RPMI8226 (cell line): Measurements from ENCODE around the gene MYL5.

Experiments
- DNase-seq: peaks from one replicate; pipeline ENCODE4 v3.0.0-alpha.2; 2015

MYL5 gene

DNA sequence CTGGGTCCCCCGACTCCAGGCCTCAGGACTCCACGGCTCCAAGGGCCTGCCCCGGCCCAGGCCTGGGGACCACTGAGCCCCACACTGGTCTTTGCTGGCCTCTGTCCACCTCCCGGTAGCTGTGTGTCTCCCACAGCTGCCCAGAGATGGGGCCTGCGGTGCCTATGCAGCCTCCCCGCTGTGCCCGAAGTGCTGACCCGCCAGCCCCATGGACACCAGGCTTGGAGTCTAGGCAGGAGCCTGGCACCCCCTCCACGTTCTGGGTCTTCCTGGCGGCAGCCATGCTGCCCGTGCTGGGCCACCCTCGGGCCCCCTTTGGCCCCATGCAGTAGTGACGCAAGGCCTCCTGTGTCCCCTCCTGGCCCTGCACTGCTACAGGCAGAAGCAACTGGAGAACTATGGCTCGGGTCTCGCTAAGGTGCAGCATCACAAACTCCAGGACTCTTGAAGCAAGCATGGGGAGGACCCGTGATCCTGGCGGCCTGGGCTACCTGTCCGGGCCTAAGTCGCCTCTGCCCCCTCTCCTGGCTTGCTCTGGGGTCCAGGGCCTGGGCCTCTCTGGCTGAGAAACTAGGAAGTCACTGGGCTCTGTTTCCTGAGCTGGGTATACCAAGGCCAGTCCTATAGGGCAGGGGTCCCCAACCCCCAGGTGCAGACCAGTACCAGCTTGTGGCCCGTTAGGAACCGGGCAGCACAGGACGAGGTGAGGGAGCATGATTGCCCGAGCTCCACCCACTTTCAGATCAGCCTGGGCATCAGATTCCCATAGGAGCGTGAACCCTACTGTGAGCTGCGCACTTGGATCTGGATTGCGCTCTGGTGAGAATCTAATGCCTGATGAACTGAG, 917 bp downstream of the MYL5 start:
- peak; percentile 11 for DNase-seq

DNA sequence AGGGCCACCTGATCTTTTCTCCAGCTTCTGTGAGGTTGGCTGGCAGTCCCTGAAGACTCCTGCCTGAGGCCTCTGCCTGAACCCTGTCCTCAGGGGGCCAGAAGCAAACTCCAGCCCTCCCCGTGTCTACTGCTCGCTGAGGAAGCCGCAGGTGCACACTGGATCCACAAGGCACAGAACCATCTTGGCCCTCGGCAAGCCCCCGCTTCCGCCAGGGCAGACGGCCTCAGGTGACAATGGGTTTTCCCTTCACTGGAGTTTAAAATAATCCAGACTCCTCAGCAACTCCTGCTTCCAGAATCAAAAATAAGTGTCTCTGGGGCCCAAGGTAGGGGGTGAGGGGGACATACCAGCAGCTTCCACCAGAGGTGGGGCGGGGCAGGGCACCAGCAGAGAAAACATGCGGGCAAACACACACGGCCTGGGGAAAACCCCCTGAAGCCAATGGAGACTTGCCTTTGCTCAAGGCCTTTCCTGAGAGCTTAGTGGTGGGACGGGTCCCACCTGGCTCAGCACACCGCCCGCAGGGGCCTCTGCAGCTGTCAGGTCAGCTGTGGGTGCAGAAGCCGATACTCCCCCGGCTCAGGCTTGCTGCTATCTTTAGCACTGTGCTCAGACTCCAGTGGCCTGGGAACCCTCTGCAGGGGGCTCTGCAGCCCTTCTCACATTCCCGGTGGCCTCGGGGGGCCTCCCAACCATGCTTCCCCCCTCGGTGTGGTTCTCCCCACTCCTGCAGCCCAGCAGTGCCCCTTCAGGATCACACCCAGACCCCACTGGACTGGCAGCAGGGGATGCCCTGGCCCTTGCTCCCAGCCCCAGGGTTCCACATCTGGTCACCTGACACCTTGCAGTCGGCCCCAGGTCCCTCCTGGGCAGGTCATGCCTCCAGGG, 1.9 kb downstream of the MYL5 start:
- DNase-seq: no peak

DNA sequence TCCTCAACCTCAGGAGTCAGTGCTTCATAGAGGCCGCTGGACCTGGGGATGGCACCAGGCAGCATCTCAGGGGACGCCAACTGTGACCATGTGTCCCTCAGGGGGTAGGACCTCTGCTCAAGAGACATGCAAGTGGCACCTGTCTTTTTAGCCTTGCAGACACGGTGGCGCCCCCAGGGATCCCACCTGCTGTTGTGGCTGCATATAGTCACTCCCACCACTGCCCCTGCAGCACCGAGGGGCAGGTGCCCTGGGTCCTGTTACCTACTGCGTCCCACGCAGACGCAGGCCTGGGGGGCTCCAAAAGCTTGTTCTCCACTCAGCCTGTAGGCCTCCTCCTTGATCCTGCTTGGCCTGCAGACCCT, 2.5 kb downstream of the MYL5 start:
- no peak for DNase-seq

DNA sequence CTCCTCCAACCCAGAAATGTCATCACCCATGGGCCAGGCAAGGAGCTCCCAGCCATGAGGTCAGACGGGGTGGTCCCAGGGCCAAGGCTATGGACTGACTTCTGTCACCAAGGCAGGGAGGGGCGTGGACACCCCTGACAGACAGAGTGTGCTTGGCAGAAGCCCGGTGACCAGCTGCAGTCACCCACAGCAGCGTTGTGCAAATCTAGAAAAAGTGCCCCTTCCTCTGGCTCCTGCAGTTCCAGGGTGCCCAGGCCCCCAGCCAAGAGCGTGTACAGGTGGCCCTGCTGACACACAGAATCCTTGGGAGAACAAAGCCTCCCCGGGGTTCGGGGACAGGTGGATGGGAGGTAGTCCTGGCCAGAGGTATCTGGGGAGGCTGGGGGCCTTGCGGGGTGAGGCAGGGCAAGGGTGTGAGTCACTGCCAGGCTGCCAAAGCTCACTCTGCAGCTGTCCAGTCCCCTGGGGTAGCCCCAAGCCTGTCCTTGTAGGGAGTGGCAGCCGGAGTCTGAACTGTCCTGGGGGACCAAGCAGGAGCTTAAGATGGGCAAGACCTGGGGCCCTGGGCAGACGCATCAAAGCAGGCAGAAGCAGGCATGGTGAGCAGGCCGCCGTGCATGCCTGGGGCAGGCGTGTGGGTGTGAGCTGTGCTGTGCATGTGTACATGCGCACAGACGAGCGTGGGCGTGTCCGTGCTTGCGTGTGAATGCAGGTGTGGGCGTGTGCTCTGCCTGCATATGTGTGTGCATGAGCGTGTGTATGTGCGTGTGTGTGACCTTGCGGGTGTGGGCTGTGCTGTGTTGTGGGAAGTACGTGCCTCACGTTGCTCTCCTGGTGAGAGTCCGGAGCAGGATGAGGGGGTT, 3.3 kb downstream of the MYL5 start:
- DNase-seq: peak; percentile 25

DNA sequence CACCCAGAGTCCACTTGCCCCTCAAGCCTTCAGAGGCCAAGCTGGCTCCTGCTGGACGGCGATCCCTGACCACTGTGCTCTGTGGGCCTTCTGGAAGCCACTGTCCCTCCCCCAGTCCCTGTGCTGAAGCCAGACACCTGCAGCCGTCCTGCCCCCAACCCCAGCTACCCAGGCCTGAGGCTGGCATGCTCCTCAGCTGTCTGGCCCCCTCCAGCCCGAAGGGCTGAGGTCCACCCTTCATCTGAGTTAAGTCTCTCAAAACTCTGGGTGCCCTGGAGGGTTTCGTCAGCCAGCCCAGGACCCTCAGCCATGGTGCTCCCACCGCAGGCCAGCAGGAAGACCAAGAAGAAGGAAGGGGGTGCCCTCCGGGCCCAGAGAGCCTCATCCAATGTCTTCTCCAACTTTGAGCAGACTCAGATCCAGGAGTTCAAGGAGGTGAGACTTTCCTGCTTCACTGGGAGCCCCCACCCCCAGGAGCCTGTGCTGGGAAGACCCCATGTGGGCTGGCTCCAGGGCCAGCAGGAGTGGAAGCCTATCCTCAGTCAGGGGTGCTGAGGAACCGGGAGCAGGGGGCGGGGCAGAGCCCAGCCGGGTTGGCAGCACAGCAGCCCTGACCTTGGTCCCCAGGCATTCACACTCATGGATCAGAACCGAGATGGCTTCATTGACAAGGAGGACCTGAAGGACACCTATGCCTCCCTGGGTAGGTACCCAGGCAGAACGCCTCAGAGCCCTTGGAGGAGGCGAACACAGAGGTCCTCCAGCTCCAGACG, 4.2 kb downstream of the MYL5 start:
- no peak for DNase-seq

DNA sequence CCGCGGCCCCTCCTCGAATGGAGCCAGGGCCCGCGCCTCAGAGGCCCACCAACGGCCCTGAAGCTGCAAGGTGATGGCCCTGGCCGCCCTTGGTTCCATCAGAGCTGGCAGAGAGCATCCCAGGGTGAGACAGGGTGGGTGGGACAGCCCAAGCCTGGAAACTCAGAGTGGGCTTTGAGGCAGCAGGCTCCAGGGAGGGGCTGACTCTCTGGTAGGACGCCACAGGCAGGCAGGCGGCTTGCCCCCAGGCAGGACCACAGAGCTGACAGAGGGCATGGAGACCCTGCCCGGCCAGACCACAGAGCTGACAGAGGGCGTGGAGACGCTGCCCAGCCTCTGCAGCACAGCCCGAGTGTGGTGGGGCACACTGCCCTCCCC, 4.8 kb downstream of the MYL5 start:
- no peak for DNase-seq

DNA sequence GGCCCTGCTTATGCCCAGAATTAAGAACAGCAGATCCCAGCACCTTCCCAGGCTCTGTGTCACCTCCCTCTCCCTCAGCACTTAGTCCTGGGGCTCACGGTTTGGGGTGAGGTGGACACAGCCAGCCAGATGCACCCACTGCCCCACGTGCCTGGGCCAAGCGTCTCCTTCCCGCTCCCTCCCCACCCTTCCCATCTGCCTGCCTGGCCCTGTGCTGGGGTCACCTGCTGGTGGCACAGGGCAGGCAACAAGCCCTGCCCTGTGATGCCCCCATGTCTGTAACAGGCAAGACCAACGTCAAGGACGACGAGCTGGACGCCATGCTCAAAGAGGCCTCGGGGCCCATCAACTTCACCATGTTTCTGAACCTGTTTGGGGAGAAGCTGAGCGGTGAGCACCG, 5.3 kb downstream of the MYL5 start:
- no peak for DNase-seq

DNA sequence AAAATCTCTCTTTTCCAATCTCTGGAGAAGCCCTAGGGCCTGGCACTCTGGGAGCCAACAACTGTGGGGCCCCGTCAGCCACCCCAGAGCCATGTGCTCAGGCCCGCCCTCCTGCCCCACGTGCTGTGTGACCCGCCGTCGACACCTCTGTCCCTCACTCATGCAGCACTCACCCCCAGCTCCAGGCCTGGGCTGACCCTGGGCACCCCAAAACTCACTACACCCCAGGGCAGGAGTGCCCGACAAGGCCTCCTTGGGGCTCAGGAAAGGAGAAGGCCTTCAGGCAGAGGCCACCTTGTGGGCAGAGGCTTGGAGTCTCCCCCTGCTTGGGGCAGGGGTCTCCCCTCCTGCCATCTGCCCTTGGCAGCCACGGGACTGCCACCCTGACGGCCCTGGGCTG, 5.7 kb downstream of the MYL5 start:
- DNase-seq: no peak

DNA sequence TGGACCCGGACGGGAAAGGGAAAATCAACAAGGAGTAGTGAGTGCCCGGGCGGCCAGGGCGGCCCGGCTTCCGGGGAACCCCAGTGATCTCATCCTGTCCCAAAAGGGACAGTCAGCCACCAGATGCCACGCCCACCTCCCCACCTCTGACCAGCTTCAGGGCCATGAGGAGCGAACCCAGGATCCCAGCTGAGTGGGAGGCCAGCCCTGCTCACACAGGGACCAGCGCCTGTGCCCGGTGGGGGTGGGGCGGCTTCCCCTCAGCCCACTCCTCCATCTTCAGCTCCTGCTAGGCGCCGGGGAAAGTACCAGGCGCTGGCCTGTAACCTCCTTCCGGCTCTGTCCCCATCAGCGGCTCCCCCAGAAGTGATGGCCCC, 6.2 kb downstream of the MYL5 start:
- DNase-seq: no peak

DNA sequence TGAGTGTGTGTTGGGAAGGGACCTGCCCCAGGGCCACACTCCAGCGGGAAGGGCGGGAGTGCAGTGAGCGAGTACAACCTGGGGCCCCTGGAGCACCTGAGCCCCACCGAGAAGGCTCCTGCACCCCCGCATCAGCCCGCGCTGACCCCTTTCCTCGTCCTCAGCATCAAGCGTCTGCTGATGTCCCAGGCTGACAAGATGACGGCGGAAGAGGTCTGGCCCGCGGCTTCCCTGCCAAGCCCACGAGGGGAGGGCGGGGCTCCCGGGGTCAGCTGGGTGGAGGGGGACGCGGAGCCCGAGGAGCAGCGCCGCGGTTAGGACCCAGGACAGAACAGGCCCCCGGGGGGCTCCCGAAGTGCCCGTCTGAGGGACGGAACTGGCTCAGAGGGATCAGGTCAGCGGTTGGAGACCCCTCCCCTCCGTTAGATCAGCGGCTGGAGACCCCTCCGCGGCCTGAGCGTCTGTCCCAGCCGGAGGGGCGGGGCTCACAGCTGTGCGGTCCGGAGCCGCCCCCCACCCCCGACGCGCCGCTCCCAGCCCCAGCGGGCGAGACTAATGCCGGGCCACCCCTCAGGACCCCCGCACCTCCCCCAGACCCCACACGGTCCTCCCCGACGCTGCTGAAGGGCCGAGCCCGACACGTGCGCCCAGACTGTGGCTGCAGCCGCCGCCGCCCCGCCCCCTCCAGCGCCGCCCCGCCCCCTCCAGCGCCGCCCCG, 6.7 kb downstream of the MYL5 start:
- no peak for DNase-seq

DNA sequence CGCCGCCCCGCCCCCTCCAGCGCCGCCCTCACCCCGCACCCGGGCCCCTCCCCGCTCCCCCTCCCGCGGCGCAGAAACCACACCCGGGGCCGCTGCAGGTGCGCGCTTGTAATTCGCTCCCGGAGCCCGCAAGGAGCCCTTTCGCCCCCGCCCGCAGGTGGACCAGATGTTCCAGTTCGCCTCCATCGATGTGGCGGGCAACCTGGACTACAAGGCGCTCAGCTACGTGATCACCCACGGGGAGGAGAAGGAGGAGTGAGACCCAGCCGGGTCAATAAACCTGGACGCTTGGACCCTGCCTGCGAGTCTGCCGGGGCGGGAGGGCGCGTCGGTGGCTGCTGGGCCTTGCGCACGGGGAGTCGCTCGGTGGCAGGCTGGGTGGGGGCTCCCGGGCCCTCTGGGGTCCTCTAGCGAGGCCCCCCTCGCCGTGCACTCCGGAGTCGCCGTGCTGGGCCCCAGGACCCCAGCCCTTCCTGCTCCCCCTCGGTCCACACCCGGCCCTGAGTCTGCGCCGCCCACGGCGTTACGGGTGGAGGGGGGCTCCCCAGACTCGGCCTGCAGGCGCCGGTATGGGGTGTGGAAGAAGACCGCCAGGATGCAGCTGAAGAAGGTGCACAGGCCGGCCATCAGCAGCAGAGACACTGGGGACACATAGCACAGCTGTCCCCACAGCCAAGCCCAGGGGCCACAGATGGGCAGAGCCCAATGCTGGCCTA, 7.6 kb downstream of the MYL5 start:
- no peak for DNase-seq

DNA sequence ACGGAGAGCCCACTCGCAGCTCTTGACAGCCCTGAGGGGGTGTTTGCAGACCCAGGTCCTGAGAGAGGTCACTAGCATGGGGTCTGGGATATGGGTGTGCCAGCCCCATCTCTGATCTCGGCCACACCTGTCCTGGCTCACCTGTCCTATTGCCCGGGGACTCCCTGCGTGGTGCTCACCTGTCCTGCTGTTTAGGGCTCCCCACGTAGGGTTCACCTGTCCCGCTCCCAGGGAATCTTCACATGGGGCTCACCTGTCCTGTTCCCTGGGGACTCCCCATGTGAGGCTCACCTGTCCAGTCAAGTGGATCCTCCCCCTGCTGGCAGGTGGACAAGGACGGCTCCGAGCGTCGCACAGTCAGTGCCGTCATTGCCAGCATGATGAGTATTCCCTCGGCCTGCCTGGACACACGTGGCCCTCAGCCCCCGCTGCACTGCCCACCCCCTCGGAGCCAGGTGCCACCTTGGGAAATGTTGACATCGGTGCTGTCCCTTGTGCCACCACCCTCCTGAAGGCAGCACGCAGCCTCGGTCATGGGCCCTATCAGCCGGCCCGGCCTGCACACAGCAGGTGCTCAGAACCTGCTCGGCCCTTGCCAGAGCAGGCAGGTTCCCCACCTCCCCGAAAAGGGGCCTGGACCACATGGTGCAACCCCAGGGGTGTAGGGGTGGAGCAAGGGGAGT, 8.3 kb downstream of the MYL5 start:
- DNase-seq: no peak

DNA sequence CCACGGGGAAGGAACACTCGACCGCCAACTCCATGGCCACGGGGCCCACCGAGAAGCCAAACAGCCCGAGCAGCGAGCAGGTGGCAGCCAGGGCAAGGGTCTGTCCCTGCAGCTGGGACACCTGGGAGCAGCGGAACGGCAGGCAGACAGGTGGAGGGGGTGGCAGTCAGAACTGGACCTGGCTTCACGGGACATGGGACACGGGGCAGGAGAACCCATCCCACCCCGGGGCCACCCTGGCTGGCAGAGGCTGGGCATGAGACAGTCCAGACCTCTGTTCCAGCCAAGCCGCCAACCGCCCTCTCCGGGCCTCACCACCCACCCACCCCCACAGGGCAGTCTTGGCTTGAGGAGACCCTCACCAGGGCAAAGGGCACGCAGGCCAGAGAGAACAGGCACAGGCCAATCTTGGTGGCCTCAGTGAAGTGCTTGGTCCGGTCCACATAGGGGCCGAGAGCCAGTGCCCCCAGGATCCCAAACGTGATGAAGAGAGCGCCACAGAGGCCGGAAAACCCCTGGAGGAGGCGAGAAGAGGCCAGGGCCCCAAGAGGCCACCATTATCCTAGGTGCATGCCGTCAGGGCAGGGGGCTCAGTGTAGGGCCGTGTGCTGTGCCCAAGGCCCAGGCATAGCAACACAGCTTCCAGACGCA, 9.0 kb downstream of the MYL5 start:
- no peak for DNase-seq

DNA sequence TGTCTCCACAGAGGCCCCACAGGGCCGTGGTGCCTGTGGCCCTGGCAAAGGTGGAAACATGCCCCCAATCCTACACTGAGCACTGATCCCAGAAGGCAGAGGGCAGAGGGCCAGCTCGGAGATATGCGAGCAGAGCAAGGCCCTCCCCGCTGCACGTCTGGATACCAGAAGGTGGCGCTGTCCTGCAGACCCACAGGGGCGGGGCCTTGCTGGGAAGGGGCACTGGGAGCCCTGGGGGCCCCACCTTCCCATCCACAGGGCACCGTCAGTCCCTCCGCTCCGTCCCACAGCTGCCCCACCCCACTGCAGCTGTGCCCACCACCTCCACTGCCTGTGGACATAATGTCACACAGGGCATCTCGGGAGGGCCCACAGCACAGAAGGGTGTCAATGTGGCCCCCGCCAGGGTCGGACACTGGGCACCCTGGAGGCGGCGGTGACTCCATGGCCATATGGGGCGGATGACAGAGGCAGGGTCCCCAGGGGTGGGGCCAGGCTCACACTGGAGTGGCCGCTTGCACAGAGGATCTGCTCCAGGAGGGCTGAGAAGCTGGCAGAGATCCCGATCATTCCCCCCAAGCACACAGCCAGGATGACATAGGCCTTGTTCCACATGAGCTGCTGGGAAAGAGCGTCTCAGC, 9.8 kb downstream of the MYL5 start:
- peak; percentile 55 for DNase-seq

DNA sequence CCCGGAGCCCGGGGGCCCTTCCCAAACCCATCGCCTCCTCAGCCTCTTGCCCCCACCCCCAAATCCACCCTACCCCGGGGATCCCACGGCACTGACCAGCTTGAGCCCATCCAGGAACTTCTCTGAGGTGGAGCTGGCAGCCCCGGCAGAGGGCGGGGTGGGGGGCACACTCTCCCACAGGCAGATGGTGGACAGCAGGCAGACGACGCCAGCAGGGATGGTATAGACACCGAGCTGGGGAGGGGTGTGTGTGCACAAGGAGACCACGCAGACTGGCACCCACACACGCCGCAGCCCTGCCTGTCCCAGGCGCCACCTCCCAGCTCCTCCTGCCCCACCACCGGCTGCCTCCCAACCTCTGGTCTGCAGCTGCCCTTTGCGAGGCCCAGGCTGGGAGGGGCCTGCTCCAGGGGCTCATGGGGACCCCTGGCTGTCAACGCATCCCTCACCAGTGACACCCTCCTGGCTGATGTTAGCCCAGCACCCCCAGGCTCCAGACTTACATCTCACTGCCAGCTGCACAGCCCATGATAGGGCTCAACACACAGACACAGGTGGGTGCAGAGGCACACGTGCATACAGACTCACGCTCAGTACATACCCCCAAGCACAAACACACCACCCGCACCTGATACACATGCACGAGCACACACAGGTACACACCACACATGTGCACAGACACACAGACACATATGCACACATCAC, 10.4 kb downstream of the MYL5 start:
- DNase-seq: no peak

DNA sequence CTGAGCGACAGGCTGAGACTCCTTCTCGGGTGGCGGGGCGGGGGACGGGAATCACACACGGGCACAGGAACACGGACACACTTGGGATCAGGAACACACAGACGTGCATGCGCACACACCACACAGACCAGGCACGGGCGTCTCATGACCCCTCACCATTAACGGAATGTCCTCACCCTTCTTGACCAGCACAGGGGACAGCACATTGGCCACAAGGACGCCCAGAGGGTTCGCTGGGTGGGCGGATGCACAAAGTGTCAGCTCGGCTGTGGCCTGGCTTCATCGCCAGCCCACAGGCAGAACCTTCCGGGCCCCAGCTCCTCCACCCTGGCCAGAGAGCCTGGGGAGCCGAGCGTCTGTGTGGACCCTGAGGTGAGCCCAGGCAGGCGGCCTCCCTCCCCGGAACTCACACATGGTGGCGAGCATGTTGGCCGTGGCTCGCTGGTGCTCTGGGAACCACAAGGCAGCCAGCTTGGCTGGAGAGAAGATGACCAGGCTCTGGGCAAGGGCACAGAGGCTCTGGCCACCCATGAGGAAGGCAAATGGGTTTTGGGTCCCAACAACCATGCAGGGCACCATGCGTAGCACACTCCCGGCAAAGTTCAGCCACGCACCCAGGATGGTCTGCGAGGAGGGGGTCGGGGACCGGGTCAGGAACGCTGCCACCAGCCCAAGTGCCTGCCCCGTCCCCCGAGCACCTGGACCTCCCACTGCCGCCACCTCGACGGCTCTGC, 11.5 kb downstream of the MYL5 start:
- DNase-seq: no peak

DNA sequence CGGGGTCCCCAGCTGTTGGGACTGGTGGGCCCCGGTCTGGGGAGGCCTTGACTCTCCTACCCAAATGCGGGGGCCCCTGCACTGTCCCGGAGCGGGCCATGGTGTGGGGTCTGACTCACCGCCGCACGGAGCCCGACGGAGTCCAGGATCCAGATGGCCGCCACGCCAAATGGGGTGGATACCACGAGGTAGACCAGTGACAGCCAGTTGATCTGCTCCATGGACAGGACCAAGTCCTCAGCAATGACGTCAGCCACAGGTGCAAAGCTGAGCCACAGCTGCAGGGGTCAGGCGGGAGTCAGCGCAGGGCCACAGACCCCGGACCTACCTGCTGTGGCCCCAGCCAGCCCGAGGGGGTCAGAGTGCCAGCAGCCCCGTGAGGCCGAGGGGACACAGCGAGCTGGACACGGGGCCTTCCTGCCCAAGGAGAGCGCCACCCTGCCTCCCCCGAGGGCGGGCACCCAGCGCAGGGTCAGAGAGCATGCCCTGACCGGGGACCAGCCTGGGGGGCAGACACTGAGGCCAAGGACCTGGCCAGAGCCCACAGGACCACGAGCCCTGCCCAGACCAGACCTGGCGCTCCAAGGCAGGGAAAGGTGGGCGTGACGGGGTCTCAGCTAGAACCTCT, 12.2 kb downstream of the MYL5 start:
- DNase-seq: peak; percentile 25
